GM21515 (cell line): ENCODE results near the gene VCX2.
"Not testable (repeated sequence)": the region's sequence is repeated elsewhere in the genome, so short reads cannot be mapped to it uniquely, and the experiment has no call there.

Experiments
- ATAC-seq: cut with Tn5 transposase; IDR thresholded peaks from one replicate; pipeline ENCODE4 v1.9.1; 2021; ENCODE audit not compliant: unreplicated experiment

The VCX2 gene

DNA sequence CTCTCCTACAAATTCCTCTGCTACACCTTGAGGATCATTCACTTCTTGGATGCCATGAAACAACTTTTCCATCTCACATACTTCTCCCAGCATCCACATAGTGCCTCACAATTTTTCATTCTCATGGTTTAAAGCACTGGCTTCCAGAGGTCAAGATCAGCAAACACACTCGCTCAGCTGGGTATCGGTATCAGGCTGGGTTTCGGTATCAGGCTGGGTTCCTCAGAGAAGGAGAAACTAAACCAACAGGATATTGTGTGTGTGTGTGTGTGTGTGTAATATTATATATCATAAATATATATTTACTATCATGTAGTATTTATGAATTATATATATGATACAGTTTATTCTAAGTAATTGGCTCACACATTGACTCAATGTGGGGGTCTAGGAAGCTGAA, at the start of gene VCX2:
TSS of gene VCX2 (minus strand) at position 99 of the 400 bp plus-strand sequence. CDS start 624 bp downstream, outside the sequence.
- not testable (repeated sequence) for ATAC-seq

- ATAC-seq = no peak
Observed at GRCh38 chrX:8204943-8205342, 33.9 kb upstream of the VCX2 start.

DNA sequence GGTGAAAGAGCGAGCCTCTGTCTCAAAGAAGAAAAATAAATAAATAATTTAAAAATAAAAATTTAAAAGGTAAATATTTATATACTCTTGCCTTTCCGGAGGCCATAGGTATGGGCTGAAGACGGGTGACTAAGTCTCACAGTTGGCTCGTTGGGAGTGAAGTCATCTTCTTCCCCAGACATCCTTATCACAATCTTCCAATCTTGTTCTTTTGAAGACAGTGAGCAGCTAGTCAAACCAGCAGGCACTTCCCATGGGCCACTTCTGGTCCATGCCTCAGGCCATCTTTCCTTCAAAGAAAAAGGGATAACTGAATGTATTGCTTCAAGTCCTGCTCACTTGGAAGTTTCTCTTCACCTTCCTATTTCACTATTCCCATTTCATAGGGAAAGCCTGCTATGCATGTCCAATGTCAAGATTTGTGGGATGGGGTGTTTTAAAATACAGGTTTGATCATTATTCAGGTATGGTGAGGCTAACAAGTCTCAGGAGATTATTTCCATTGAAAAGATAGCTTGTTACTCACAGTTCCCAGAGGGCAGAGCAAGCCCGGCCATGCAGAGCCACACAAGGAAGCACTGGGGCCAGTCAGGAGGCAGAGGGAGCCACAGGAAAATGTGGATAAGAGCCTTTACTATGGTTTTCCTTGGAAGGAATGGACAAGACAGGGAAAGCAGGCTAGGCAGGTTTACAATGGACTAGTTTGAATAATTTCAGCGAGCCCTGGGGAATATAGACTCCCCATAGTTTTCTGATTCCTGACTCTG, 33.3 kb upstream of the VCX2 start:
- ATAC-seq = no peak

- ATAC-seq = no peak
Observed at GRCh38 chrX:8201896-8202331, 30.8 kb upstream of the VCX2 start.

DNA sequence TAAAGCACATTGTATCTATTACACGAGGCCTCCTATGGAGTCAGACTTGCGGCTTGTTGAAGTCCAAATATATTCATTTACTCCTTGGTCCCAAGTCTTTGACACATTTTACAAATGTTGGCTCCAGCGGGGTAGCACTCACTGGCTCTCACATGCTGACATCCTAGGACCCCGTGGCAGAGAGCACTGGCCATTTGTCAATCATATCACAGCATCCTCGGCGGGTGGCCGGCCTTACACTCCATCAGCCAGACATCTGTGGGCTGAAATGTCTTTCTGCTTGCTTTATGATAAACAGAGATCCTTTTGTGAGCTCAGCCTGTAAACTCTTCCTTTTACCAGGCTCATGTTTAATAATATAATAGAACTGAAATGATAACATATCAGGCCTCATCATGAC, 25.7 kb upstream of the VCX2 start:
- no peak for ATAC-seq

GRCh38 chrX:8194216-8194615, 23.1 kb upstream of the VCX2 start:
- no peak for ATAC-seq

- ATAC-seq = no peak
Observed at GRCh38 chrX:8192276-8192675, 21.2 kb upstream of the VCX2 start.

- no peak for ATAC-seq
Observed at GRCh38 chrX:8191022-8191421, 20.0 kb upstream of the VCX2 start.

DNA sequence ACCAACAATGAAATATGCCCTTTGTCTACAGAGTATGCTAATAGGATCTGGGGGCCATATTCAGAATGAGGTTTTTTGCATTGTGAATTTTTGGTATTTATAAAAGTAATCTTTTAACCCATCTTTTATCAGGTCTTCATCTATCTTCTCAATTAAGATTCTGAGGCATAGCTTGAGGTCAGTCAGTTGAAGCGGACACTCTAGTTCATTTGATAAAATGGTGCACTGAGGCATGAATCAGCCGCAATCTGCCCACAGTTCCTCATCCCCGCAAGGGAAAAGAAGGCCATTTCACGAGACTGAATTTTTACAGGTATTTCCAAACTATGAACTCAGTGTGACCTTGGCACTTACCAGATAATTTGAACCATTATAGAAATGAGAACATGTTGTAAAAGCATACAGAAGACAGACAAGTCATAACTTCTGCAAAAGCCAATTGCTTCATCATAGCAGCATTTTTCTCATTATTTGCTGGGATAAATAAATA, 19.3 kb upstream of the VCX2 start:
- ATAC-seq = no peak

DNA sequence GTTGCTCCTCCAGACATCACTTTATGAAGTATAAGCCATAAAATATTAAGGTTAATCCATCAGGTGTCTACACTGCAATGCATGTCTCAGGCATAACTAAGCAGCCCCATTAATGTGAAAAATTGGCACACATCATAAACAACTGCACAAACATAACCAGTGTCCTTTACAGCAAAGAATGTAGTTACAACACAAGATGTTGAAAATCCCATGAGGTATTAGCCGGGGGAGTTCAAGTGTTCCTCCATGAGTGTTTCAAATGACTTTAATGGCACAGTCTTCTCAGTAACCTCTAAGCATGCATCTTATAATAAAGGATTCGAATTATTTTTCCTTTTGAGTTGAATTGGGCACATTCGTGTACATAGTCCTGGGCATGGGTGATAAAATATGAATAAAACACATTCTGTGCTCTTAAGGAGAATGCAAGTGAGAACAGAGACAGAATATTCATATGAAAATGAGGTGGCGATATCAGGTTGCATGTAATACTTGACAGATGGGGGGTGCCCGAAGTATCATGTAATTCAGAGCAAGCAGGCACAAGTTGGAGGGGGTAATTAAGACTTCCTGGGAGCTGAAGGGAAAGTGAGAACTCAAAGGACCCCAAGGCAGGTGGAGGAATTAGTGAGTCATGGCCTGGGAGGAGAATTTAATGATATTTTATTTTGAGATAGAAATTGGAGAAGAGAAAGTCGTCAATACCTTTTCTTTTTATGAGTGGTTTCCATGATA, 18.2 kb upstream of the VCX2 start:
- ATAC-seq = no peak

GRCh38 chrX:8183346-8183745, 12.3 kb upstream of the VCX2 start:
- no peak for ATAC-seq

GRCh38 chrX:8179656-8180055, 8.6 kb upstream of the VCX2 start:
- no peak for ATAC-seq

GRCh38 chrX:8154011-8154410, 17.1 kb downstream of the VCX2 start:
- not testable (repeated sequence) for ATAC-seq

- no peak for ATAC-seq
Observed at GRCh38 chrX:8147226-8147625, 23.8 kb downstream of the VCX2 start.

GRCh38 chrX:8144925-8145324, 26.1 kb downstream of the VCX2 start:
- ATAC-seq = no peak

GRCh38 chrX:8141896-8142295, 29.2 kb downstream of the VCX2 start:
- ATAC-seq = no peak

DNA sequence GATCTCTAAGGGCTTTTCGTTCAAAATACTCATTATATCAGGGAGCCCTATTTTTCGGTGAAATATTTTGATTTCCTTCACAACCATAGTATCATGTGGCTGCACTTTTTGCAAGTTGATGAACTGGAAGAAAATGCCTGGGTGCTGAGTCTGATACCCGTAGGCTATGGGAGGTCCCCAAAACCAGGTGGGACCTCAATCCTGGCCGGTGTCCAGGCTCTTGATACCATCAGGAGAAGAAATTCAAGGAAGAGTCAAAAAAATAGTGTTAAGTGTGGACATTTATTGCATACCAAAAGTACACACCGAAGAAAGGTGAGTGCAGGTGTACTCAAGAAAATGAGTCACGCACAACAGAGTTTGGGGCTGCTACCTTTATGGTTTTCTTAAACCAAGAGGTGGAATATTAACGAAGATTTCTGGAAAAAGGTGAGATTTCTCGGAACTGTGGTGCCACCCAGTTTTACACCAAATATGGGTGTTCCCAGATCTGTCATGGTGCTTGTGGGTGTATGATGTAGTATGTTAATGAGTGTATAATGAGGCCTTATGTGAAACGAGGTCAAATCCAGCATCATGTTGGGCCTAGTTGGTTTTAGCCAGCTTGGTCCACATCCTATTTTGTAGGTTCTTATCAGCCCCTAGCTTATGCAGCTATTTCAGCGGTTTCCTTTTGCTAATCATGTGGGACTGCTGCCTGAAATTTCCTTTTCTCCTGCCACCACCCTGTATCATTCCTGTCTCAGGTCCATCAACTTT, 29.9 kb downstream of the VCX2 start:
- ATAC-seq = no peak

- ATAC-seq = no peak
Observed at GRCh38 chrX:8139716-8140115, 31.4 kb downstream of the VCX2 start.

GRCh38 chrX:8138252-8138651, 32.8 kb downstream of the VCX2 start:
- ATAC-seq = no peak

- ATAC-seq = no peak
Observed at GRCh38 chrX:8126648-8127047, 44.4 kb downstream of the VCX2 start.

- ATAC-seq = no peak
Observed at GRCh38 chrX:8126092-8126491, 45.0 kb downstream of the VCX2 start.
